ENCODE results near the gene TMPRSS3.
A peak's percentile ranks its signal among the peaks of the same experiment; 100 is the strongest.

Gene TMPRSS3

DNA sequence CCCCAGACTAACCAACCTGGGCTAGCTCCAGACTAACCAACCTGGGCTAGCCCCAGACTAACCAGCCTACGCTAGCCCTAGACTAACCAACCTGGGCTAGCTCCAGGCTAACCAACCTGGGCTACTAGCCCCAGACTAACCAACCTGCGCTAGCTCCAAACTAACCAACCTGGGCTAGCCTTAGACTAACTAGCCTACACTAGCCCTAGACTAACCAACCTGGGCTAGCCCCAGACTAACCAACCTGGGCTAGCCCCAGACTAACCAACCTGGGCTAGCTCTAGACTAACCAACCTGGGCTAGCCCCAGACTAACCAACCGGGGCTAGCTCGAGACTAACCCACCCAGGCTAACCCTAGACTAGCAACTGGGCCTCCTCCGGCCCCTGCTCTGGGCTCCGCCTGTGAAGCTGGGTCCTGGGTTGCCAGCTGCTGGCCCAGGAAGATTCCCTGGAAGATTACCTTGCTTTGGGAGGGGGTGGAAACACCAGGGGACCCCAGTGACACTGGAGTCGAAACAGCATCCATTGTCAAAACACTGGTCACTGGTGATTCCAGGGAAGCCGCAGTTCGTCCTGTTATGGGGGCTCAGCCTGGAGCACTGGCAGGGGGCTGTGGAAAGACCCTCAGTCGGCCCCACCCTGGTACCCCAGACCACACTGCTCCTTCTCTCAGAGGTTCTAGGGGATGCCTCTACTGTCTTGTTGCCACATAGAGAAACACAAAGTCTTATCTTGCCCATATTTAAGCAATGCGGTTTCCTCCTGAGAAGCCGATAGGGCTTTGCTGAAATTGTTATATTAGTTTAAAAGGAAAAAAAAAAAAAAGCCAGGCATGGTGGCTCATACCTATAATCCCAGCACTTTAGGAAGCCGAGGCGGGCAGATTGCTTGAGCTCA lies 46.2 kb downstream of the TMPRSS3 start:
- DNase-seq: no peak

DNA sequence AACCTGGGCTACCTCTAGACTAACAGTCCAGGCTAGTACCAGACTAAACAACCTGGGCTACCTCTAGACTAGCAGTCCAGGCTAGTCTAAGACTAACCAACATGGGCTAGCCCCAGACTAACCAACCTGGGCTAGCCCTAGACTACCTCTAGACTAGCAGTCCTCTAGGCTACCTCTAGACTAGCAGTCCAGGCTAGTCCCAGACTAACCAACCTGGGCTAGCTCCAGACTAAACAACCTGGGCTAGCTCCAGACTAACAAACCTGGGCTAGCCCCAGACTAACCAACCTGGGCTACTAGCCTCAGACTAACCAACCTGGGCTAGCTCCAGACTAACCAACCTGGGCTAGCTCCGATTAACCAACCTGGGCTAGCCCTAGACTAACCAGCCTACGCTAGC lies 47.1 kb downstream of the TMPRSS3 start:
- DNase-seq: no peak

DNA sequence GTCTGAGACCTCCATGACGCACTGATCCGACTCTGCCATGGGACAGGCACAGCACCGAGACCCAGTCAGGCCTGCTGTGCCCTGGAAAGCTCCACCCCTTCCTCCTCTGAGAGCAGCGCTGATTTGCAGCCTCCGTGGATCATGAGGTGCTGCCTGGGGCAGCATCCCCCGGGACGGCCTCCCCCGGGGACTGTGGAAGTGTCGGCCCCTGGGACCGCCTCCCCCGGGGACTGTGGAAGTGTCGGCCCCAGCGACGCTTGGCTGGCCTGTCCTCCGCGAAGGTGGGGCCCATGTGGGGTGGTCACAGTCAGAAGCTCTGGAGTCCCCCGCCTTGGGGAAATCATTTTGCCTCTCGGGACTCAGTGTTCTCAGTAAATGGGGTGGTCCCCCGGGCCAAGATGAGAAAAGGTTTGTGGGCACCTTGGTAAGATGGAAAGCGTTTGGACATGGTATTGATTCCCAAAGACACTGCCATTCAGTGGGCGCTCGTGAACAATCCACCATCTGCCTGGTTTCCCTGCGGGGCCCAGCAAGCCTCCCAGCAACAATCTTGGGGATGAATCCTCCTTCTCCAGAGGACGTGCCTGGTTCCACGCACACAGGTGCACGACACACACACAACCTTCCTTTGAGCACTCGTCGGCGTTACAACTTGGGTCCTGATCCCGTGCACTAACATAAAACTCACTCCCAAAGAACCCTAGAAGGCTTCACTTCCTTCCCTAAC lies 48.1 kb downstream of the TMPRSS3 start:
- no peak for DNase-seq

DNA sequence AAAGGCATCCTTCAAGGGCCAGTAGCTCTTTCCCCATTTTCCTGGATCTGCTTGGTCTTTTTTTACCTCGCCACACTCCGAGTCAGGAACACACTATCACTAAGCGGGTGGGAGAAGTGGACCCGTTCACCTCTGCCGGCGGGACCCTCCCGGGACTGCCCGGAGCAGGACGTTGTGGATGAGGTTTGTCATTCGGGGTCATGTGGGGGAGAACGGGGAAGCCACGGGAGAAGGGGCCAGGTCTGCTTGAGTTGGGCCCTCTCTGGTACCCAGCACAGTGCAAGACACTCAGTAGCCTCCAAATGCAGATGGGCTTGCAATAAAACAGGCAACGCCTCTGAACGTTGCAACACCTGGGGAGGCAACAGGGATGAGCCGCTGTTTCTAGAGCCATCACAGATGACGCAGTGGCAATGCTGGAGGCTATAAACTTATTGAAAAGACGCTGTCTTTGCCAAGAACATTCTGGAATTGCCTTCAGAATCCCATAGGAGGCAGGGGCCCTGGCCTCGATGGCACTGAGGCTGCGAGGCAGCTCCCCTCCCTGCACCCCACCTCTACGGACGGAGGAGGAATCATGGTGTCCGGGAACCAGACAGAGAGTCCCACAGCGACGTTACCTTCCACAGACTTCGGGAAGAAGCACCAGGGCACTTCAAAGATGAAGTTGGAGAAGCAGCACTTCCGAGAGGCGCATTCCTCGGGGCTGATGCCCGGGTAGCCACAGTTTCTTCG lies 48.8 kb downstream of the TMPRSS3 start:
- DNase-seq: no peak

DNA sequence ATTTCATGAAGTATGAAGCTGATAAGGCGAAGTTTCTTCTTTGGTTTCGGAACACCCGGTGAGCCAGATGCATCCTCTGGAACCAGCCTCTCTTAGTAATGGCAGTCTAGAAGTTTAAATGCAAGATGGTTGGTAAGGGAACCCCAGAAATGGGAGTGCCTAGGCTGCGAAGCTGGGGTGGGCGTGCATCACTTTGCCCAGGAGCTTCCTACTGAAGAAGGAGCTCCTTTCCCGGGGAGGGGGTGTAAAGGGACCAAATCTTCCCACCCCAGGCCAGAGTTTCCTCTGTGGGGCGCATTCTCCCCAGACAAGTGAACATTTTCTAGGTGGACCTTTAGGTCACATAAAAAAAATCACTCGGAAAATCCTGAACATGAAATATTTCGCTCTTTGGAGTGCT lies 49.4 kb downstream of the TMPRSS3 start:
- DNase-seq: no peak

DNA sequence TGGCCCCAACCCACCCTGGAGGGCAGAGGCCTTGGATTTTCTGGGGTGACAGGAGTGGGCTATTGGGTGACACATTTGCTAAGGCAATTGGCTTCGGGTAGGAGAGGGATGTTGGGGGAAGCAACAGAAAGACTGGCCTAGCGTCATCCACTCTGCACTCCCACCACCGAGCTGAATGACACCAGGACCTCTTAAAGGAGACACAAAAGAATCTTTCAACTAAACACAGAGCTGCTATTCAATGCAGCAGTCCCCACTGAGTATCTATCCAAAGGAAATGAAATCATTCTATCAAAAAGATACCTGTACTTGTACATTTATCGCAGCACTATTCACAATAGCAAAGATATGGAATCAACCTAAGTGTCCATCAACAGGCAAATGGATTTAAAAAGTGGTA lies 51.2 kb downstream of the TMPRSS3 start:
- no peak for DNase-seq

DNA sequence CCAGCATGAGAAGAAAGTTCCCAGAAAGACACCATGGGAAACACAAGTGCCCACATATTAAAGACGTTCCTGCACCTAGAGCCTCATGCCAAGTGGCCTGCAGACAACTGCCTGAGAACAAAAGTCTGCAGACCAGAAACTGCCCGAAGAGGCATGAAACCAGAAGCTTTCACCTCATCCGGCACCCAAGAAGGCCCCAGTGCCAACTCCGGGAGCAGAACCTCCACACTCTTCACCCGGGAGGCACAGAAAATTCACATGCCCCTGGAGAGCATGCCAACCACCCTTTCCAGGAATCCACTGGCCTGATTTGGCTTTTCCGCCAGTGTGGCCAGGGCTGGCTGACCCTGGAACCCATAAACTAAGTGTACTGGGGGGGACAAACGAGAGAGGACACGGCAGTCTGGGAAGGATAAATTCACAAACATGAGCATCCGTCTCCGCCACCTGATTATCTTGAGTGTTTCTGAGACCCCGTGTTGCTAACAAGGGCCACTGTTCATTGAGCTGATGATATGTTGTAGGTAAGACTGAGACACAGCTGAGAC lies 51.8 kb downstream of the TMPRSS3 start:
- DNase-seq: no peak

DNA sequence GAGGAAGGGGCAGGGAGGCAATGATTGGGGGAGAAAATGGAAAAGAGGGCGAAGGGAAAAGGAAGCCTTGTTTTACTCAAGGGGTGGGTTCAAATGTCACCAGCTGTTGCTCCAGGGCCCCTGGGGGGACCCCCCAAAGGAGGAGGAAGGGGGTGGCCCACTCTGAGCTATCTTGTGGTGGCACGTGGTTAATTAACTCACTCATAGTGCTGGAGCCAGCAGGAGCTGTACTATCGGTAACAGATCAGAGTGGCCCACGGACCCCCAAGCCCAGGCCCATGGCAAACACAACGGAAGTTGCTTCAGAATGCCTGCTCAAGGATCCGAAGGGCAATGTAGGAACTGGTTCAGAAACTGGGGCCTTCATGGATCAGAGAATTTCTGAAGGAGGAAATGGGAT lies 52.3 kb downstream of the TMPRSS3 start:
- DNase-seq: no peak

DNA sequence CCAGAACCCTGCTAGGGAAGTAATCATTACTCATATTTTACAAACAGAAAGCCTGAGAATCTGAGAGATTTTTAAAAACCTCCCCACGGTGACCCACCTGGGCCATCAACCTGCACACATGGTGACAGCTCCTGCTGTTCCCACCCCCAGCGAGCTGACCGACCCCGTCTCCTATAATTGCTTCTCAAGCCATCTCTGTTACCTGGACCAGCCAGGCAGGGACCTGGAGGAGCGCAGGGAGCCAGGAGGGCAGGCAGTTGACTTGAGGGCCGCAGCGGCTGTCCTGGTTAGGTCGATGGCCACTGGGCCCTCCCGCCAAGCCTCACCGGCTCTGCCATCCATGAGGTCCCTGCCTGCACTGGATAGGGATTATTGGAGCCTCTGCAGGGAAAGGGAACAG lies 52.8 kb downstream of the TMPRSS3 start:
- no peak for DNase-seq

DNA sequence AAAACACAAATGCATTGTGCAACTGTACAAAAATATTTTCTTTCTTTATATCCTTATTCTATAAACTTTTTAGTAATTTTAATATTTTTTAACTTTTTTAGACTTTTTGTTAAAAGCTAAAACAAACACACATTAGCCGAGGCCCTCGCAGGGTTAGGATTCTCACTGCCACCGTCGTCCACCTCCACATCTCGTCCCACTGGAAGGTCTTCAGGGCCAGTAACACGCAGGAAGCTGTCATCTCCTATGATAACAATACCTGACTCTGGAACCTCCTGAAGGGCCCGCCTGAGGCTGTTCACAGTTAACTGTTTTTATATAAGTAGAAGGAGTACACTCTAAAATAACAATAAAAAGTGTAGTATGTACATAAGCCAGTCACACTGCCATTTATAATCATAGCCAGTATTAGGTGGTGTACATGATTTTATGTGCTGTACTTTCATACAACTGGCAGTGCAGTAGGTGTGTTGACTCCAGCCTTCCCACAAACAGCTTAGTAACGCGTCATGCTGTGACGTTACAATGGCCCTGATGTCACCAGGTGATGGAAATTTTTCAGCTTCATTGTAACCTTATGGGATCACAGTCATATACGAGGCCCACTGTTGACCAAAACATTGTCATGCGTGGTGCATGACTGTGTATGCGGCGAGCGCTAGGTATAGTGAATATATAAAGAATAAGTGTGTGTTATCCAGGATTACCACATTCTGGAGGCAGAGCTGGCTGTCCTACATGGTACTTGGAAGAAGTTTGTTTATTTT lies 53.9 kb downstream of the TMPRSS3 start:
- no peak for DNase-seq

DNA sequence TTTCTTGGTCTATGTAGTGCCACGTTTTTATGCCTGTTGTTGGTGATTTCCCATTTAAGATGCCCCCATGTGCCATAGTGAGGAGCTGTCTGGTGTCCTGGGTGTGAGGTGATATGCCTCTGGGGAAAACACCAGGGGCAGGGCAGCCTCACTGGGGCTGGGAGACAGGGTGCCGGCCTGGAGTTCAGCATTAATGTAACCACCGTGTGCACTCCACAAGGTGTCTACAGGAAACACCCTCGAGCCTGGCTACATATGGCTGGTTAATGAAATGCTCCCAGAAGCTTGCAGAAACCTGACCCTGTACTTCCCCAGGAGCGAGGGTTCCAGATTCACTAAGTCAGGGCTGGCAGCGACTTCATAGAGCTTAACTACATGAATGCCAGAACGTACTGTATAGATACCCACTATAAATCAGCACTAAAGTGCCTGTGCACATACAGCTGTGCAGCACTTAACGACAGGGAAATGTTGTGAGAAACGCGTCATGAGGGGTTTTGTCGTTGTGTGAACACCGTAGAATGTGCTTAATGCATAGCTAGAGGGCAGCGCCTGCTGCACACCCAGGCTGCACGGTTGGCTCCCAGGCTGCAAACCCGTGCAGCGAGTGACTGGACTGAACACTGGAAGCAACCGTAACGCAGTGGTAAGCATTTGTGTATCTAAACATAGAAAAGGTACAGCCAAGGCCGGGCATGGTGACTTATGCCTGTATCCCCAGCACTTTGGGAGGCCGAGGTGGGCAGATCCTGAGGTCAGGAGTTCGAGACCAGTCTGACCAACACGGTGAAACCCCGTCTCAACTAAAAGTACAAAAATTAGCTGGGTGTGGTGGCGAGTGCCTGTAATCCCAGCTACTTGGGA lies 55.4 kb downstream of the TMPRSS3 start:
- DNase-seq: peak; percentile 9

DNA sequence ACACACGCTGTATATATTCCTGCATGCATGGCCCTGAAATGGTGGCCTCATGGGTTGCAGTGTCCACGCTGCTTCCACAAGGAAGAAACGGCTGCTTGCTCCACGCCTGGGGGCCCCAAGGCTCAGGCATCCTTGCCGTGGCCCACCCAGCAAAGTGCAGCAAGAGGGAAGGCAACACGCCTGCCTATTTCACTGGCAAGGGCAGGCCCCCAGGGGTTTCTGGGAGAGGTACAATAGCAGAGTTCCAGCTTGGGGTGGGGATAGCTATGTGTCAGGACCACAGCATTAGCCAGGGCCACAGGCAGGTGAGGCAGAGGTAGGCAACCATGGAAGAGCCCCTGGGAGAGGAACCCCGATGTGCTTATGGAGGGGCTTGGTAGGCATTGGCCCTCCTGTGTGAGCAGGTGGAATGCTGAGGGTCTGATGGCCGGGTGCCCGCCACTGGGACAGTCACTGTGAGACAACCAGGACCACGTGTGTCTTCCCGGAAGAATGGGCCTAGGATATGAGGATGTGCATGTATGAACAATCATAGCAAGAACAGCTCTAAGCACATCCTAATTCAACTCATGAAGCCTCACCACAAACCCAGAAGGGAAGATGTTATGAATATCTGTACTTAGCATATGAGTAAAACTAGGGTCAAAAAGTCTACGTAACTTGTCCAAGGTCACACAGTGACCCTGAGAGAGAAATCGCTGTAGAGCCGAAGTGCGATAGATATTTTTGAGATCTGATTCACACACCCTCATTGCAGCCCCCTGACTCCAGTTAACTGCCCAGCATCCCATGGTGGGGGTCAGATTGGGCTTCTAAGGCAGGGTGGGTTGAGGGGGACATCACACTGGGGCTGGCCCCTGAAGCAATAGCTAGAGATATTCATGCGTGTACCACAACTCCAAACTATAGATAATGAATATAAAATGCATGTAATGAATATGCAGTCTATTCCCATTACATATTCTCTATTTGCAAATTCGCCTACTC lies 56.8 kb downstream of the TMPRSS3 start:
- no peak for DNase-seq

DNA sequence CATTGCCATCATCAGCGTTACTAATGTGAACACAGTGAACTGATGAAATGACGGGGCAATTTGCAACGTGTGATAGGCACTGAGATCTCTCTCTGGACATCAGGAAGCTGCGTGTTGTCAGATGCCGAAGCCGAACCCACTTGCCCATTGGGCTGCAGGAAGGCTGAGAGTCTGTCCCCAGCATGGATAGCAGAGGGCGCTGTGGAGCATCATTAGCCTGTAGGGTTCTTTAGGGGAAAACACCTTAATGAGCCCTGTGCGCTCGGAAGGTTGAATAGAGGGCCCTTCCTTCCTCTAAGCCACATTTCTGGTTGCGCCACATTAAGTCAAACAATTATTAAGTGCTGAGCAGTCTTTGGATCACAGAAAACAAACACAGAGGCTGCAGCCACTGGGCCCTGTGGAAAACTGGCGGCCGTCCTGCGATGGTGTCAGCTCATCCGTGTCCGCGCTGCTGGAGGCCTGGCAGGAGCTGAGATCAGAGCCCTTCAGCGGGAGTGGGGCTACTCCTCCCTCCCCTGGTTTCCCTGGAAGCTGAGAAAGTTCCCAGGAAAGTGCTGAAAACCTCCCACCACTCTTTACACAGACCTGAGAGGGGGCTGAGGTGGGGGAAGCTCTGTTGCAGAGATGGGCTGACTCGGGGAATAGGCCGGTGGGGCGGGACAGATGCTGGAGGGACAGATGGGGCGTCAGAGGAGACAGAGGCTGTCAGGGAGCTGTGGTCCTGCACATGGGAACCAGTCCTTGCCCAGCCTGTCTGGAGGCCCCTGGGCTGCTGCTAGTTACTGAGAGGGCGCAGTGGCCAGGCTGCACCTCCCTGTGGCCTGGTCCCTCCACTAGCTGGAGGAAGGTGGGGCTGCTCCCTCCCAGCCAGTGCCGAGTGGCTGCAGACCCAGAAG lies 57.8 kb downstream of the TMPRSS3 start:
- peak; percentile 95 for DNase-seq

DNA sequence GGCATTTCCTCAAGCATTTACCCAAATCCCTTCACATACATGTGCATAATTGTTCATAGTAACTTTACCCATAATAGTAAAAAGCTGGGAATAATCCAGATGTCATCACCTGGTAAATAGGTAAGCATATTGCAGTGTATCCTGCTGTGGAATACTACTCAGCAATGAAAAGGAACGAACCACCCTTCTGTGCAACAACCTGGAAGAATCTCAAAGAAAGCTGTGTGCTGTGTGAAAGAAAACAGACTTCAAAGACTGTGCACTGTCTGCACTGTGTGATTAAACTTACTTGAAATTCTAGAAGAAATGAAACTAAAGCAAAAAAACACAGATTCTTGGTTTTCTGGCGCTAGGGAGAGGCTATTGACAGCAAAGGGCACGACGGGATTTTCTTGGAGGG lies 58.6 kb downstream of the TMPRSS3 start:
- DNase-seq: no peak

DNA sequence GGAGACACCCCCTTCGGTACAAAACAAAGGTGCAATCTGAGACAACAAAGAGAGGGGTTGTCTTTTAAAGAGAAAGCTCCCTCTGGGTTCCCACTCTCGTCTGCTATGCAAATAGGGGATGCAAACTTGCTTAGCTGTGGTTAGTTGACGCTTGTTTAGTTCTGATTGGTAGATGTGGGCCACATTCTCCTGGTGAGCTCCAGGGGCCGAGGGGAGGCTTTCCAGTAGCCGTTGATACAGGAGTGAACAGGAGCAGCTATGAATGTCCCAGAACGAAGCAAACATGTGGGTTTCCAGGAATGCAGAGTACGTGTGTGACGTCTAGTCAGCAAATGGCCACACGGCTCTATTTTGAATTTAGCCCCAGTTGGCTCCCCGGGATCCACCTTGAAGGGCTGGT lies 59.8 kb downstream of the TMPRSS3 start:
- no peak for DNase-seq

DNA sequence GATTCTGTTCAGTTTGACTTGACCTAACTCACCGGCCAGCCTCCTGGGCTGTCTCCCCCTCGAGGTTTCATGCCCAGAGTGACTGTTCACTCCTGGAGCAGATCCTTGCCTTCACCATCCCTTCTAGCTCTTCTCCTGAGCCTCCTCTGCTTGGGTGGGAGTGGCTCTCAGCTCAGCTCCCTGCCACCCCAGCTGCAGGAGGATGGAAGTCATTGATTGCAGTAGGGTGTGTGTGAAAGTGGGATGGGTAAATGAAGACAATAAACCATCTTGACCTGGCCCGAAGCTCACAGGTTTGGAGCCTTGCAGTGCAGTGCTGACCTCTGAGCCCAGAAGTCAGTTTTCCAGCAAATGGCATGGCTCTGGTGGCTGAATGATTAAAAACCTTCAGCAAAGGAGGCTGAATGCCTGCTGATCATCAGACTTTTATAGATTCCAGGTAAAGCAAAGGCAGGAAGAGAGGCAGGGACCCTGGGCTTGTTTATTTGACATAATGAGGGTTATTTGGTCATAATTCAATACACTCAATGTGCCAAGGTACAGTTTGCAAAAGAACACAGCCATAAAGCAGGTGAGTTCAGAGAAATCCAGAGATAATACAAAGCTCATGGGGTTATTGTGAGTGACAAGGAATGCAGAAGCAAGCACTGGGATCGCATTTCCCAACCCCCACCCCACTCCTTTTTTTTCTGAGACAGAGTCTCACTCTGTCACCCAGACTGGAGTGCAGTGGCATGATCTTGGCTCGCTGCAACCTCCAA lies 63.1 kb downstream of the TMPRSS3 start:
- DNase-seq: no peak

DNA sequence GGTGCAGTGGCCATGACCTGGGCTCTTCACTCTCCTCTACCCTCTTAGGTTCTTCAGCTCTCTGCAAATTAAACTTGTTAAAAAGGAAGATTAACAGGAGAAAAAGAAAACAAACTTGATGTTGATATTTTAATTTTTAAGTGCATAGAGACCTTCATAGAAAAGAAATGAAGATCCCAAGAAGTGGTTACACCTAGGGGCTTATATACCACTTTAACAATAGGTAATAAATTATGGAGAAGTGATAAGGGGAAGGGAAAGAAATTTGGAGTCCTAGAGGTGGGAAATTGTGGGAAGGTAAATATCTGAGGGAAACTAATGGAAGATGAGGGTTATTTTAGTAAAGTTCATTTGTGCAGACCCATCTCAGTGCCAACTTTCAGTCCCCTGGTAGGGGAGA lies 64.2 kb downstream of the TMPRSS3 start:
- no peak for DNase-seq

Measured in NCI-H1092 treated with DMSO at 0.1 percent for 48 hours (cell line).